GM20000 (cell line): ENCODE results near the gene HOXB6.

Source experiments
- DNase-seq: peaks from one replicate; pipeline ENCODE4 v3.0.0; 2012; ENCODE audit warnings: low spot score
- CTCF ChIP-seq: IDR thresholded peaks from 2 replicates; pipeline ENCODE4 v1.5.1; 2012; ENCODE audit warnings: mild to moderate bottlenecking, control low read depth; ENCODE audit errors: extremely low read depth, missing control alignments

Gene HOXB6

GRCh38 chr17:48601539-48602425, 3.0 kb downstream of the HOXB6 start:
- TF ChIP-seq CTCF: no peak
- DNase-seq: no peak

GRCh38 chr17:48601207-48601538, 3.6 kb downstream of the HOXB6 start:
- TF ChIP-seq CTCF: no peak
- no peak for DNase-seq

- TF ChIP-seq CTCF: no peak
- DNase-seq: no peak
These were observed 4.3 kb downstream of the HOXB6 start for GRCh38 chr17:48600244-48601098.

GRCh38 chr17:48599354-48599753, 5.4 kb downstream of the HOXB6 start:
- no peak for DNase-seq
- no peak for TF ChIP-seq CTCF

- no peak for TF ChIP-seq CTCF
- DNase-seq: no peak
These were observed 6.0 kb downstream of the HOXB6 start for GRCh38 chr17:48598736-48599135.

- TF ChIP-seq CTCF: no peak
- DNase-seq: peak; percentile 76
These were observed 6.8 kb downstream of the HOXB6 start for GRCh38 chr17:48597778-48598631.

- peak; percentile 43 for DNase-seq
- no peak for TF ChIP-seq CTCF
These were observed 7.3 kb downstream of the HOXB6 start for GRCh38 chr17:48597528-48597777.
